Keratinocyte (primary cell): ENCODE measurements around the gene SUSD3. TPM values are rescaled to one million over a fixed set of nuclear protein-coding genes. Genes with fewer than 3 reads are reported as not detected.

ENCODE experiments used
- DNase-seq: peaks from one replicate; pipeline ENCODE4 v3.0.0-alpha.2; 2011; ENCODE audit warnings: low read depth, missing footprints, low spot score
- FAIRE-seq: peaks from 2 replicates; lab custom pipeline; 2011; peaks lifted over from hg19 to GRCh38; lab: Jason Lieb, UNC
- H2AFZ ChIP-seq: 2 replicates; pipeline ENCODE4 v1.6.0; 2012; ENCODE audit warnings: low read length, control low read depth, inconsistent platforms; ENCODE audit not compliant: control insufficient read depth
- H3K27ac ChIP-seq: 2 replicates; pipeline ENCODE4 v1.5.1; 2011; ENCODE audit warnings: low read length; ENCODE audit not compliant: control insufficient read depth, insufficient read depth
- H3K27me3 ChIP-seq: 3 replicates; pipeline ENCODE4 v1.6.0; 2011; ENCODE audit warnings: low read length; ENCODE audit not compliant: control insufficient read depth, insufficient read depth; ENCODE audit errors: extremely low read depth
- H3K36me3 ChIP-seq, 2 experiments: 2 replicates in 1 of 2; 3 replicates in 1 of 2; pipeline ENCODE4 v1.5.1; 2011; ENCODE audit warnings: low read length in 2 of 2, mild to moderate bottlenecking in 1 of 2; ENCODE audit not compliant: control insufficient read depth in 2 of 2, insufficient read depth in 2 of 2; ENCODE audit errors: extremely low read depth in 1 of 2
- H3K4me1 ChIP-seq: 3 replicates; pipeline ENCODE4 v1.5.1; 2011; ENCODE audit warnings: low read length; ENCODE audit not compliant: control insufficient read depth, insufficient read depth; ENCODE audit errors: extremely low read depth
- H3K4me2 ChIP-seq: 3 replicates; pipeline ENCODE4 v1.6.0; 2011; ENCODE audit warnings: low read depth, low read length; ENCODE audit not compliant: control insufficient read depth, insufficient read depth; ENCODE audit errors: extremely low read depth
- H3K4me3 ChIP-seq, 3 experiments: fragments of 200-600 bp in 1 of 3; sonication (generic) in 1 of 3; 2 replicates in 2 of 3; 3 replicates in 1 of 3; pipeline ENCODE4 v1.5.1; 2011 to 2016; ENCODE audit warnings: low read length in 3 of 3, mild to moderate bottlenecking in 3 of 3, control low read depth in 2 of 3, inconsistent platforms in 1 of 3, low read depth in 1 of 3, mixed read lengths in 1 of 3, mixed run types in 1 of 3, moderate library complexity in 1 of 3; ENCODE audit not compliant: control insufficient read depth in 2 of 3, insufficient read depth in 2 of 3; ENCODE audit errors: extremely low read depth in 1 of 3
- H3K79me2 ChIP-seq: 2 replicates; pipeline ENCODE4 v1.6.0; 2012; ENCODE audit warnings: low read length; ENCODE audit not compliant: control insufficient read depth, insufficient read depth
- H3K9ac ChIP-seq: 3 replicates; pipeline ENCODE4 v1.6.0; 2011; ENCODE audit warnings: low read length; ENCODE audit not compliant: control insufficient read depth, insufficient read depth; ENCODE audit errors: extremely low read depth
- H3K9me1 ChIP-seq: 3 replicates; pipeline ENCODE4 v1.6.0; 2011; ENCODE audit warnings: low read length; ENCODE audit not compliant: control insufficient read depth, insufficient read depth; ENCODE audit errors: extremely low read depth
- H3K9me3 ChIP-seq: 2 replicates; pipeline ENCODE4 v1.5.1; 2012; ENCODE audit warnings: low read depth, low read length; ENCODE audit not compliant: control insufficient read depth
- H4K20me1 ChIP-seq: 3 replicates; pipeline ENCODE4 v1.6.0; 2011; ENCODE audit warnings: low read length; ENCODE audit not compliant: control insufficient read depth, insufficient read depth; ENCODE audit errors: extremely low read depth
- CTCF ChIP-seq, 3 experiments: IDR thresholded peaks in 1 of 3; conservative IDR thresholded peaks in 1 of 3; optimal IDR thresholded peaks in 1 of 3; 2 replicates in 2 of 3; 3 replicates in 1 of 3; pipeline versions ENCODE3 to v1.5.1; 2011; ENCODE audit warnings: low read length in 3 of 3, mild to moderate bottlenecking in 3 of 3, moderate library complexity in 2 of 3, control low read depth in 1 of 3, inconsistent platforms in 1 of 3; ENCODE audit not compliant: insufficient read depth in 2 of 3; ENCODE audit errors: extremely low read depth in 1 of 3
- EZH2 ChIP-seq: IDR thresholded peaks from one replicate; pipeline ENCODE4 v1.6.1; 2012; ENCODE audit warnings: inconsistent platforms, mild to moderate bottlenecking, low read length, moderate library complexity
- dilution Hi-C: fragments of 300-500 bp; cut with MboI; formaldehyde crosslinking; loops from one replicate; pipeline ENCODE4 v1.7.0; 2020; ENCODE audit warnings: low sequenced_read_pairs; ENCODE audit not compliant: extremely low pct_ligation_motif_present
- polyA plus RNA-seq, 5 experiments: library from polyadenylated mRNA; depleted of rRNA in 3 of 5; stranded (reverse) in 3 of 5; stranded (forward) in 1 of 5; unstranded in 1 of 5; fragments of >200 nt; gene quantifications; 1 replicate in 1 of 5; 2 replicates in 3 of 5; 3 replicates in 1 of 5; pipeline versions ENCODE4 v1.2.1 to v1.2.3, GENCODE V29; 2011 to 2012; ENCODE audit warnings: missing spikeins in 2 of 5, low read depth in 1 of 5, low replicate concordance in 1 of 5

The SUSD3 gene
- polyA plus RNA-seq, 1 donor (not counting 4 experiments of a cell fraction or from before 2014, with no cell fraction given) = 0.20 TPM

DNA sequence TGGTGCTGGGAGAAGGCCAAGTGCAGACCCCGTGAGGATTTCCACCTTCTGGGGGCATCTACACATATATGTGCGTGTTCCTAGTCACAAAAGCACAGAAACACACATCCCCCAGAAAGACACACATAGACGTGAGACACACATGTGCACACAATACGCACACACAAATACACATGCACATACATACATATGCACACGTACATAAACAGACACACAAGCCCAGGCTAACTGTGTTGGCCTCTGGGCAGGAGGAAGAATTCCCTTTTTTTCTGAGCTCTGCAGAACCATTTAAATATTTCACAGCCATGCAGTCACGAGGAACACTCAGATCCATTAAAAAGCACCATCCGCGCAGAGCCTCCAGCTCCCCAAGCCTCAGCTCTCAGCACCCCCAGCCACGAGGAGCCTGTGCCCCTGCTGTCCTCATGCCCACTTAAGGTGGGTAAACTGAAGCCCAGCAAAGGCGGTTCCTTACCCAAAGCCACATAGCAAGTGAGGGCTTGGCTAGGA, 70.3 kb downstream of the SUSD3 start:
- H3K27ac ChIP-seq = no peak overlapping the region

GRCh38 chr9:93129286-93129685, 70.8 kb downstream of the SUSD3 start:
- Histone ChIP-seq H3K27ac (no peak overlapping the region), H3K36me3 (no peaks in the 10 kb centered on the region), H3K4me1 (peaks cover 16% of the 10 kb centered on the region), H4K20me1 (no peaks in the 10 kb centered on the region), H3K4me3 (no peak overlapping the region), H3K79me2 (no peaks in the 10 kb centered on the region), H2AFZ (no peak overlapping the region), H3K27me3 (peaks cover 5% of the 10 kb centered on the region), H3K9me3 (no peaks in the 10 kb centered on the region), H3K9me1 (no peaks in the 10 kb centered on the region), H3K4me2 (no peak overlapping the region), H3K9ac (no peak overlapping the region)
- FAIRE-seq (no peak), DNase-seq (no peak)
- TF ChIP-seq CTCF (optimal IDR thresholded peaks at IDR 0.05 in 1 of 3, IDR thresholded peaks at IDR 0.05 in 1 of 3, conservative IDR thresholded peaks at IDR 0.05 in 1 of 3; ENCODE audit: extremely low read depth in 1 of 3, insufficient read depth in 2 of 3, low read length in 3 of 3) (no peak), EZH2 (no peak)
- dilution Hi-C loops = no loop called here

More for the DNA sequence above, 70.3 kb downstream of the SUSD3 start:
- dilution Hi-C loops = no loop called here
- H3K27me3 ChIP-seq = peaks cover 5% of the 10 kb centered on the region
- no peak for TF ChIP-seq EZH2
- TF ChIP-seq CTCF (optimal IDR thresholded peaks at IDR 0.05 in 1 of 3, IDR thresholded peaks at IDR 0.05 in 1 of 3, conservative IDR thresholded peaks at IDR 0.05 in 1 of 3; ENCODE audit: extremely low read depth in 1 of 3, insufficient read depth in 2 of 3, low read length in 3 of 3) = no peak
- no peak overlapping the region for H2AFZ ChIP-seq
- FAIRE-seq (no peak), DNase-seq (no peak)
- H3K9me3 ChIP-seq = no peaks in the 10 kb centered on the region
- H4K20me1 ChIP-seq = no peaks in the 10 kb centered on the region
- no peaks in the 10 kb centered on the region for H3K79me2 ChIP-seq
- no peak overlapping the region for H3K9ac ChIP-seq
- no peaks in the 10 kb centered on the region for H3K36me3 ChIP-seq
- no peak overlapping the region for H3K4me2 ChIP-seq
- H3K9me1 ChIP-seq = no peaks in the 10 kb centered on the region
- peaks cover 15% of the 10 kb centered on the region for H3K4me1 ChIP-seq
- H3K4me3 ChIP-seq = no peak overlapping the region
